ENCODE results near the gene TEP1.
"Not testable (repeated sequence)": the region's sequence is repeated elsewhere in the genome, so short reads cannot be mapped to it uniquely, and the experiment has no call there.

Gene TEP1

DNA sequence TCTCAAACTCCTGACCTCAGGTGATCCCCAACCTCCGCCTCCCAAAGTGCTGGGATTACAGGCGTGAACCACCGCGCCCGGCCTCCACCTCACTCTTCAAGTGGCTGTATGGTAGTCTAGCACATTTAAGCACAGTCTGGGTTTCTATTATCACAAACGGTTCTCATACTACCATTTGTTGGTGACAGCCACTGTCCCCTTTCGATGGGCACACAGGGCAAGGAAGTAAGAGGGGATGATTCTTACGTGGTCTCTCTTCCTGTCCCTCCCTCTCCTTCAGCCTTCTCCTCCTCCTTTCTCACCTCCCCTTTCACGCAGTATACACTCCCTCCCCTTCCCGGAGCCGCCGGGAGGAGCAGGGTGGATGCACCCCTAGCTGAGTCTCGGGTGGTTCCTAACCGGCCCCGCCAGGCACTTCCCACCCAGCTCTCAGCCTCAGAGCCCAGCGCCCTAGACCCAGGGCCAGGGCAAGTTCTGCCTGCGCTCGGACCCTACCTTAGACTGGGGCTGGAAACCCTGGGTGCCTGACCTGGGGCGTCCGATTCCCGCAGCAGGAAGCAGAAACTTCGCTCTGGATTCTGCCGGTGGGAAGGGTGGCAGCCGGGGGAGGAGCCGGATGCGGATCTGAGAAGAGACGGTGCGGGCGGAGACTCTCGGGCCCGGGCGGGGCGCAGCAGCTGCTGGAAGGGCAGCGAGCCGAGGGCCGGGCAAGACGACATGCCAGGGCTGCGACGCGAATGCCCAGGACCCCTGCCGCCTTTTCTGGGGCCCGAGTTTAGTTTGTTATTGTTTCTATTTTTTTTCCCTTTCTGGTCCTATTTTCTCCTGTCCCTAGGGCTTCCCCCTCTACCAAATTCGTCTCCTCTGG is at the start of gene TEP1:
TSS of gene TEP1 (minus strand) at position 626 of the 868 bp plus-strand sequence. CDS start 5,062 bp downstream, outside the sequence.
- DNase-seq (ENCODE audit: low read depth) = peak; percentile 90

DNA sequence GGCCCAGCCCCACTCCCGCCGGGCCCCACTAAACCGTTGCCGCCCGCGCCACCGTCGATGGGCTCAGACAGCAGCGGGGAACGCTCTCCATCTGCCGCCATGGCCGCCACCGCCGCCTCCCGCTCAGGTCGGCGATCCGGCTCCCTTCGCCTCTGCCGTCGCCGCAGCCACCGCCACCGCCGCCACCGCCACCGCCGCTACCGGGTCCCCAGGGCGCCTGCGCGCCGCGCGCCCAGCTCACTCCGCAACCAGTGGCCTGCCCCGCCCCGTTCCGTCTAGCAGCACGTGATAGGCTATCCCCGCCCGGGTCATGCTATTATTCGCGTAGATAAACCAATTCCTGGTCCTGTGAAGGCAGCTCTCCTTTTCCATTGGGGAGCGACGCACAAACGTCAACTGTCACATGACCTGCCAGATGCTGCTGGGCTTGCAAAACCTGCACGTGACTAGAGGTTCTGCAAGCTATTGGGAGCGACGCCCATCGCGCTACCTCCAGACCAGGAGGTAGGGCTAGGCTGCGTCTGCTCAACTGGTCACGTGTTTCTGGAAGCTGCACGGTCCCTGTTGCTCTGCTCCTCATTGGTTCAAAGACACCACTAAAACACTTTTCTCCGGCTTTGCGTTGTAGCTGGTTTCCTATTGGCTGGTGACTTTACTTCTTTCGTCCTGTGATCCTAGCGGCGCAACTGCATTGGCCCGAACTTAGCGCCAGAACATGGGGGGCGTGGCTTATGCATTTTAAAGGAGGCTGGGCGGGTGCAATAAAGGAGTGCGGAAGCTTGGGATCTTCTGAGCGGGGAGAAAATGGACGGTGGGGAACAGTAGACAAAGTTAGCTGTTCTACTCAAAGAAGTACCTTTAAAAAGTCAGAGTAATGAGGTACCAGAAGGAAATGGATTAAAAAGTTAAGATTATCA is 48.2 kb upstream of the TEP1 start, which contains the start of gene PIP4P1:
TSS of gene PIP4P1 (minus strand) at position 210 of the 917 bp plus-strand sequence. CDS start at position 101, 109 bp downstream.
- peak; percentile 100 for DNase-seq (ENCODE audit: low read depth)

DNA sequence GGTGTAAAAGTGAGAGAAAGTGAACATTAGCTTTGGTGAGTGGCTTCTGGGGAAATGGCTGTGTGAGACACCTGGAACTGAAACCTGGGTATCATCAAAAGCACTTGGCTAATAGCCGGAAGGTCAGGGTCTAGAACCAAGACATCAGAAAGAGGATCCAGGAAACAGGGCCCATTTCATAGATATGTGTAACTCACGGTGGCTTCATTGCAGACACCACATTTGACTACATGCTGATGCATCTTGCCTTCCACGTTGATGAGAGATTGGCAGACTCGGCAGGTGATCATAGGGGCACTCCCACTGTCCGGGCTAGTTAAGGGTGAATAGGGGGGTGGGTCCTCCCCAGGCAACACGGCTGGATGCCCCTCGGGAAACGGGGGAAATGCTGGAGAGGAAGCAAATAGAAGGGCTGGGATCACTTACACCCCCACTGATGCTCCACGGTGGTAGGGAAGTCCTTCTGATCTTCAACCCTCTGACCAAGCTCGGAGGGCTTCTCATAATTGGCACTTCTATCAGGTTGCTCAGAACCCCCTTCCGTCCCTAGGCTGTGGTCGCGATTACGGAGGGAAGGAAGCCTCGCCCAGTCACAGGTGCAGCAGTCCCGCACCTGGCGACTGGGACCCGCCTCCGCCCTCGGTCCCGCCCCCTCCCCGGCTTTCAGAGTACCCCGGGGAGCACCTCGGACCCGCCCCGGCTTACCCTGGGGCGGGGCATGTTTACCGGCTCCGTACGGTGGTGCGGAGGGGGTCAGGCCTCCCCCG is 47.3 kb upstream of the TEP1 start:
- no peak for DNase-seq (ENCODE audit: low read depth)

DNA sequence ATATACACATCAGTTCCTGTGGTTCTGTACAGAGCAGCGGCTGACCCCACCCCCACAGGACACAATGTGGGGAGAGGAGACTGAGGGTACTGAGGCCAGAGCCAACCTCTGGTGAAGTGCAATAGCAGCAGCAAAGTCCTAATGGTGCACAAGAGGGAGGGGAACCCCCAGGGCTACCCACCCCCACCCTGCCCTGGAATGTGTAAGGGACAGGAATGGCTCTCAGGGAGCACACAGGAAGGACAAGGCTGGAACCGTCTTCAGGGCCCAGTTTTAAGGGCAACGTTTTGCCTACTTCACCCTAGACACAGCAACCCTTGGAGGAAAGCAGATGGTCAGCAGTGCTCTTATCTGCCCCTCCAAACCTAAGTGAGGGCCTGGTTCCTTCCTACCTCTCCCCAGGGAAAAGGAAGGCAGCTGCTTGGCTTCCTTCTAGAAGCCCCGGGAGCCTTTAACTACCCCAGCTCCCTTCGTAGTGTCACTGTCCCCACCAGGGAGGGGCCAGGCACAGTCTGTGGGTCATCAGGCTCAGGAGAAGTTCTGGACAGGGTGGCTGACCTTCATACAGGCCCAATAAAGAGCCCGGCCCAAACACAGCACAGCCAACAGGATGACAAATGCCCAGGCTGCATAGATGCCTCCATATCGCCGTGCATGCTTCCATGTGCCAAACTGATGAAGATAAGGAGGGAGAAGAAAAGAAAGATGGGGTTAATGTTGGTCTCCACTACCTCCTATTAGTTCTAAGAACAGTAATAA is 44.9 kb upstream of the TEP1 start:
- DNase-seq (ENCODE audit: low read depth) = no peak

GRCh38 chr14:20456971-20457370 is 43.7 kb upstream of the TEP1 start:
- DNase-seq (ENCODE audit: low read depth) = no peak

GRCh38 chr14:20455355-20456300 is 42.3 kb upstream of the TEP1 start:
- peak; percentile 89 for DNase-seq (ENCODE audit: low read depth)

DNA sequence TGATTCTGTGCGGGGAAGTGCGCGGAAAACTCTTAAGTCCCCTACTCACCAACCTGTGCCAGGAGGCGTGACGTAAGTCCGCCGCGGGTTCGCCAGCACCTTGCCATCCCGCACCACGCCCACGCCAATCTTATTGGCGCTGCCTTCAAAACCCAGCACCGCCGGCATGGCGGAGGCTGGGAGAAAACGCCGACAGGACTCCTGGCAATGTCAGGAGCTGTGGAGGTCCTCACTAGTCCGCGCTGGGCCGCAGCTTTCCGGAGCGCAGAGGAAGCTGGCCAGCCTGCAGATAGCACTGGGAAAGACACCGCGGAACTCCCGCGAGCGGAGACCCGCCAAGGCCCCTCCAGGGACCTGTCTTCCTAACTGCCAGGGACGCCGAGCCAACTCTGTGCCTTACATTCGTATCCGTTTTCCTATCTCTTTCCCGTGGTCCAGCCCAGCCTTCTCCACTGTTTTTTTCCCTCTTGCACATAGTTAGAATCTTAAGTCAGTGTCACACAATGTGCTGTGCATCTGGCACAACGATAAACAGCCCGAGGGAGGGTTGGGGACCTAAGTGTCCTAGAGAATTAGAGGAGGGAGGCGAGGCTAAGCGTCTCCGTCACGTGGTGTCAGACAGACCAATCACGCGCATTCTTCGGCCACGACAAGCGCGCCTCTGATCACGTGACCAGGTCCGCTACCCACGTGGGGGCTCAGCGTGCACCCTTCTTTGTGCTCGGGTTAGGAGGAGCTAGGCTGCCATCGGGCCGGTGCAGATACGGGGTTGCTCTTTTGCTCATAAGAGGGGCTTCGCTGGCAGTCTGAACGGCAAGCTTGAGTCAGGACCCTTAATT is 41.4 kb upstream of the TEP1 start, which contains the start of the genes APEX1 and OSGEP:
TSS of gene APEX1 (plus strand) at position 711 of the 839 bp plus-strand sequence. CDS start 420 bp downstream, outside the sequence.
TSS of gene OSGEP (minus strand) at position 297 of the 839 bp plus-strand sequence. CDS start at position 168, 129 bp downstream.
- peak; percentile 99 for DNase-seq (ENCODE audit: low read depth)

- DNase-seq (ENCODE audit: low read depth) = not testable (repeated sequence)
Measured at GRCh38 chr14:20452831-20453230, 39.5 kb upstream of the TEP1 start.

DNA sequence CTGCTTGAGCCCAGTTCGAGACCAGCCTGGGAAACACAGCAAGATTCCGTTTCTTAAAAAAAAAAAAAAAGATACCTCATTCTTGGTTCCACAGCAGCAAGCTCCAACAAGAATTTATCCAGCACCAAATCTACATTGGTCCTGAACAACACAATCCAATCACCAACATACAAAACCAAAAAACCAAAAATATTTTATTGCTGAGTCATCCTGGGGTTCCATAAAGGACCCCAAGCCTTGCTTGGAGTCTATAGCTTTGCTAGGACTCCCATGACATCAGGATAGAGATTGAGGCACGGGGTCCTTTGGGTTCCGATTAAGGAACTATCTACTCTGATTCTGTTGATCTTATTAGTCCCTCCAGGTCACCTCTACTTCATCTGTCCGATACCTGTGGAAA is 33.6 kb upstream of the TEP1 start:
- no peak for DNase-seq (ENCODE audit: low read depth)

DNA sequence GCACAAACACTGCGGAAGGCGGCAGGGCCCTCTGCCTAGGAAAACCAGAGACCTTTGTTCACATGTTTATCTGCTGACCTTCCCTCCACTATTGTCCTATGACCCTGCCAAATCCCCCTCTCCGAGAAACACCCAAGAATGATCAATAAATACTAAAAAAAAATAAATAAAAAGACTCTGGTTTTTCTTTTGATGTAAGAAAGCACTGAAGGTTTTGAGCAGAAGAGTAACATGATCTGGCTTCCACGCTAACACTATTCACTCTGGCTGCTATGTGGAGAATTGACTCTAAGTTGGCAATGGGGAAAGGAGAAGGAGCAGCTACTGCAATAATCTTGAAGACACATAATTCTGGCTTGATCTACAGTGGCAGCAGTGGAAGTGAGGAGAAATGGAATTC is 30.3 kb upstream of the TEP1 start:
- DNase-seq (ENCODE audit: low read depth) = not testable (repeated sequence)

GRCh38 chr14:20441461-20441860 is 28.2 kb upstream of the TEP1 start:
- DNase-seq (ENCODE audit: low read depth) = no peak

DNA sequence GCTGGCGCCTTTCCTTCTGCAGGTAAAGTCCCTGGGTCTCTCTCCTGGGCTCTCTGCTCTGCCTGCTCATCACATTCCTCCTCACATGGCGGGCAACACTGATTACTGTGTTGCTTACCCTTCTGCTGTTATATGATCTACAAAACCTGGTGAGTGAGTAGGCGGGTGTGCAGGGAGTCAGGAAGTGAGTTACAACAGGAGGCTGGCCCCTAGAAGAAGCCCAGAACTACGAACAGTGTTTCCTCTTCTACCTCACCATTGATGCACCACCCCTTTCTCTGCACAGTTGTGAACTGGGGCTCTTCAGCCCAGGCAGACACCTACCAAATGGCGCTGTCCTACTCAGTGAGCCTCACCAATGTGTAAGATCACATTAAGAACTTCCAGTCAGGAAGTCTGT is 27.6 kb upstream of the TEP1 start:
- no peak for DNase-seq (ENCODE audit: low read depth)

- no peak for DNase-seq (ENCODE audit: low read depth)
Measured at GRCh38 chr14:20440465-20440864, 27.2 kb upstream of the TEP1 start.

GRCh38 chr14:20438664-20439063 is 25.4 kb upstream of the TEP1 start:
- no peak for DNase-seq (ENCODE audit: low read depth)

DNA sequence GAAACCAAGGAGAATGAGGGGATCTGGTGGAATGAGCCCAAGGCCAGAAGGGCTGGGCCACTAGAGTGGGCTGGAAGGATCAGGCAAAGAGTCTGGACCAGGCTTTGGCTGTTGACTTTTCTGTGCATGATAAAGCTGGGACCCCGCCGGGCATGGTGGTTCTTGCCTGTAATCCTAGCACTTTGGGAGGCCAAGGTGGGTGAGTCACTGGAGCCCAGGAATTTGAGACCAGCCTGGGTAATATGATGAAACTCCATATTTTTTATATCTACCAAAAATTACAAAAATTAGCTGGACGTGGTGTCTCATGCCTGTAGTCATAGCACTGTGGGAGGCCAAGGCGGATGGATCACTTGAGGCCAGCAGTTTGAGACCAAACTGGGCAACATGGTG is 23.1 kb upstream of the TEP1 start:
- DNase-seq (ENCODE audit: low read depth) = peak; percentile 70

- no peak for DNase-seq (ENCODE audit: low read depth)
Measured at GRCh38 chr14:20435582-20436362, 22.5 kb upstream of the TEP1 start, which contains the start of gene KLHL33. Gene KLHL33 (minus strand): TSS chr14:20436166. CDS start chr14:20435811, 355 bp downstream.

DNA sequence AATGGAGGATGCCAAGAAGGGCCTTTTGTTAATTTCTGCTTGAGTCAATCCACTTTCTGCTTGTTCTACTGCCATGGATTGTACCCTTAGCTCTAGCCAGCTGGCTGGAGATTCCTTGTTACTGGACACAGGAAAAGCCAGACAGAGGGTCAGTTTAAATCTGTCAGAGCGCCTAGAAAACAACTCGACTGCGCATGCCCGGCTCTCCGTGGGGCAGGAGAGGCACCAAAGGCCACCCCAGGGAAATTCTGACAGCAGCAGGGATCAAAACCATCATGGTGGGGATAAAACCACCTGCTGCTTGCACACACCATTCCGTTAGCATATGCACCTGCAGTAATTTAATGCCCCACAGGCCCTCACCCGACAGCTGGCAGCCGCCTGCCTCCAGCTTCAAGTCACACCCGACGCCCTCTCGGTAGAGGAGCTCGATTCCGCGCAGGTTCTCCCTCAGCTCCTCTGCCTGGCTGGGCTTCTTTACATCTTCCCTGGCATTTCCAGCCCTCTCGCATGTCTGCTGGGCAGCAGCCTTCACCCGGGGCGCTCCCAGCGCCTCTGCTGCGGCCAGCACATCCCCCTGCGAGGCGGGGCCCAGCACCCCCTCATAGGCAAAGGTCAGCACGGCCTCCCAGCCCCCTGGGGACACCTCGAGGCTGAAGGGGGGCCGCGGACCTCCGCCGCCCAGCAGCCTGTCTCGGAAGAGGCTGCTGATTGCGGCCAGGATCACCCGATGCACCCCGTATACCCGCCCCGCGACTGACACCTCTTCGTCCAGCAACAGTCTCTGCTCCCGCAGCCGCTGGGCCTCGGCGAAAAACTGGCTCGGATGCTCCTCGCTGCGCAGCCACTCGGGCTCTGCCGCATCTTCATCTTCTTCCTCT is 21.6 kb upstream of the TEP1 start:
- DNase-seq (ENCODE audit: low read depth) = peak; percentile 18

Measured in EH (cell line).